Activated CD4-positive, alpha-beta T cell treated with anti-CD3 and anti-CD28 coated beads for 1 hour (primary cell): ENCODE measurements around the gene NFE2L2.
"Not testable (repeated sequence)": the region's sequence is repeated elsewhere in the genome, so short reads cannot be mapped to it uniquely, and the experiment has no call there.

Source experiments
- DNase-seq: peaks from one replicate; pipeline ENCODE4 v3.0.0-alpha.2; 2020

The NFE2L2 gene

DNA sequence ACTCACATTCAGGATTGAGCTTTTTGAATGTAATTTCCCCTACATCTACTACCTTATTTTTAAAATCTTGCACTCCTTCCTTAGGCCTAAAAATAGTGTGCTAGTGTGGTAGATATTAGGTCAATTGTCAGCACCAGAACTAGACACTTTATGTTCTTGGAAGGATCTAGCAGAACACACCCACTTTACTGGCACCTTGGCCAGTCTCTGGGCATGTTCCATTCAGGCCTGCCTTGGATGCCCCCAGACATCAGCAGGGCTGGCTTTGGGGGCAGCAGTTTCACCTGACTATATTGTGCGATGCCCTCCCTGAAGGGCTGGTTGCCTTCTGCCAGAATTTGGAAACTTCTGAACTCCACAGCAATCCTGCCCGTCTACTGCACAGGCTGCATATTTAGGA lies 15.3 kb upstream of the NFE2L2 start:
- DNase-seq, result no peak

- DNase-seq, result no peak
Measured at GRCh38 chr2:177275743-177276055, 11.2 kb upstream of the NFE2L2 start.

DNA sequence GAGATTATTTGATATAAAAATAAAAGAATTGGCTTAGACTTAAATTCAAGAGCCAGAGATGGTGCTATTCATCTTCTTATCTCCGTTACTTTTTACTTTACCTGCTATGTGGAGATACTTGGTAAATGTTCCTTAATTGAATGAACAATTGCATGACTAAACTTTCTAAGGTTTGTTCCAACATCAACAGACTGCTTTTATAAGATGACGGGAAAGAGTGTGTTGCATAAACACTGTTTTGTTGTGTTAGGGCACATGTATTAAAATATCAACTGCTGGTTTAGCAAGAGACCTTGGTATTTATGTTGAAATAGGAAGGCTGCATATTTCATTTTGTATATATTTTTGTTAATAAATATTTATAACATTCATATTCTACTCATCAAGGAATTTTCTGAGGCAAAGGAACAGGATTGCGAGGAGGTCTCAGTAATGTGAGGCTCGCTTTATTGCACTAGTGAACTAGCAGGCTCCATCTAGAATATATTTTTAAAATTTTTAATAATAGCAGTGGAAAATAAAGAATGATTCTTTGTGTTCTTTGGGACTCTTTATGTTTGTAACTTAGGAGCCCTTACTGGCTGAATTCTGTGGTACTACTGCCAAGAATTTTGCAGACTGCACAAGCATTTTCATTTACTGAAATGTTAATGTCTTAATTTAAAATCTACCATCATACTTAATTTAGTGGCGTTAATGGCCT lies 10.7 kb upstream of the NFE2L2 start:
- DNase-seq, result no peak

- no peak for DNase-seq
Measured at GRCh38 chr2:177273408-177273807, 8.9 kb upstream of the NFE2L2 start.

DNA sequence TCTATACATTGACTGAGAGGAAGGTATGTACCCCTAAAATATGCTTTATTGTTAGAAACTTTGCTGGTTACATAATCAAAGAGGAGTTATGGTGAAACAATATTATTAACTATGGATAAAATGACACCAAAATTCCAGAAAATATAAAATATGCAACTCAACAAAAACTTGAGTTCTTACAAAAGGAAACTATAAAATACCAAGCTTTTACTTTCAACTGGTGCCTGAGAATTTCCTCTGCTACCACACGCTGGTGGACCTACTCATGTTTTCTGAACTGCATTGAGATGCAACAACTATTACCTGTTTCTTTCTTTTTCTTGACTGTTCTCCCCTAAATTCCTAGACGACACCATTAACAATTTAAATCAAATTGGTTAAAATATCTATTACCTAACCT lies 8.2 kb upstream of the NFE2L2 start:
- no peak for DNase-seq

- no peak for DNase-seq
Measured at GRCh38 chr2:177271981-177272666, 7.6 kb upstream of the NFE2L2 start.

GRCh38 chr2:177270531-177270930 lies 6.0 kb upstream of the NFE2L2 start:
- no peak for DNase-seq

GRCh38 chr2:177268901-177269300 lies 4.4 kb upstream of the NFE2L2 start:
- DNase-seq, result no peak

GRCh38 chr2:177268187-177268871 lies 3.8 kb upstream of the NFE2L2 start:
- DNase-seq, result no peak

DNA sequence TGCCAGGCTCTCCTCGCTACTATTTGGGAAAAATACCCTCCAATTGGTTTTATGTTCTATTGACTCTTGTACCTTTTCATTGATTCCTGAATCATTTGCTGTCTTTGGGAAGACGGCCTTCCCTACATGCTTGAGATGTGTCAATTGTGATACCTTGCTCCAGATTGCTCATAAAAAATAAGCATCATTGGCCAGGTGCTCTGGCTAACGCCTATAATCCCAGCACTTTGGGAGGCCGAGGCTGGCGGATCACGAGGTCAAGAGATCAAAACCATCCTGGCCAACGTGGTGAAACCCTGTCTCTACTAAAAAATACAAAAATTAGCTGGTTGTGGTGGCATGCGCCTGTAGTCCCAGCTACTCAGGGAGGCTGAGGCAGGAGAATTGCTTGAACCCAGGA lies 2.4 kb upstream of the NFE2L2 start:
- not testable (repeated sequence) for DNase-seq

- DNase-seq, result no peak
Measured at GRCh38 chr2:177265824-177266817, 1.6 kb upstream of the NFE2L2 start.

GRCh38 chr2:177264209-177264692 lies 276 bp downstream of the NFE2L2 start:
- DNase-seq, result no peak

DNA sequence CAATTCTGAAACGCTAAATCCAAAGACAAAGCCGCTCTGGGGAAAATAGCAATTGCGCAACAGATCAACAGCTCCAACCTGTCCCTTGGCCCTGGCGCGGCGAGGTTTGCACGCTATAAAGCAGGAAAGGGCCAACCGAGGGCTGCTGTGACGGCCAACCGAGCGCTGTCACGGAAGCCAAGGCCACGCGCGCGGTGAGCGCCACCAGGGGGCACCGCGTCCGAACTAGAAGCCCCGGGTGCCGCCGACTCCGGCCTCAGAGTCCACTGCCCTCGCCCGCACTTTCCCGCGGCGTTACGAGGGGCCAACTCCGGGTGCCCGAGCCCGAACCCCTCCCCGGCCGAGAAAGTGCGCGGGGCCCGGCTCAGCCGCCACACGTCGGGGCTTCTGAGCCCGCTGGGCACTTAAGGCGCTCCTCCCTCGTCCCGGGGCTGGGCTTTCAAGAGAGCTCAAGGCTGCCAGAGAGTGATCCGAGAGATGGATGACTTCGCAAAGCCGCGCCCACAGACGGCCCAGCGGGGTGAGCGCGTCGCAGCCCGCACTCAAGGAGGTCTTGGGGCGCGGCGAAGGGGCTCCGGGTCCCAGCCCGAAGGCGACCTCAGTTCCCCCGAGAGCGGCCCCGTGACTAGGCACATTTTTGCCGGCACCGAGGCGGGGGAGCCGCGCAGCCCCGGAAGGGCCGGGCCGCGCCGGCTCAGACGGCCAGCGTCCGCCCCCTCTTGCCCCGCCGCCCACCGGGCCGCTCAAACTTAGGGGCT lies 897 bp downstream of the NFE2L2 start:
- peak; percentile 87 for DNase-seq

DNA sequence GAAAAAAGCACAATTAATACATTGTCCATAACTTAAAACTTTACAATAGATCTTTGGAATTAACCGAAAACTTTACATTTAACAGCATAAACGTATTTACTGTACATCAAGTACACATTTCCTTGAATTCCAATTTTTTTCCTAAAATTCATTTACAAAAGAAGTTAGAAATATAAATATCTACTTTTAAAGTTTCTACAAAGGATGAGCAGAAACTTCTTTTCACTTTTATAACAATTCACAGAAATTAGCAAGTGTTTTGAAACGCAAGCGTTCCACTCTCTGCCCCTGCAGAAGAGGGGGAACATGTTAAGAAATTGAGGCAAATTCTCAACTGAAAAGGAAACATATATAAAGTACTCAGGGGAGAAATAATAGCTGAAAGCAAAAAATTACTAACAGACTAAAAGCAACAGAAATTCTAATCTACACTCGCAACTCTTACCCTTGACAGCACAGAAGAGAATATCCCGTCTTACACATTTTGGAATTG lies 1.5 kb downstream of the NFE2L2 start:
- no peak for DNase-seq

- DNase-seq, result no peak
Measured at GRCh38 chr2:177262092-177262491, 2.4 kb downstream of the NFE2L2 start.

GRCh38 chr2:177261116-177262060 lies 3.1 kb downstream of the NFE2L2 start:
- no peak for DNase-seq

- no peak for DNase-seq
Measured at GRCh38 chr2:177260379-177260778, 4.1 kb downstream of the NFE2L2 start.

GRCh38 chr2:177258059-177258458 lies 6.5 kb downstream of the NFE2L2 start:
- DNase-seq, result no peak

GRCh38 chr2:177257471-177257870 lies 7.1 kb downstream of the NFE2L2 start:
- DNase-seq, result no peak

- DNase-seq, result no peak
Measured at GRCh38 chr2:177256695-177257094, 7.8 kb downstream of the NFE2L2 start.

DNA sequence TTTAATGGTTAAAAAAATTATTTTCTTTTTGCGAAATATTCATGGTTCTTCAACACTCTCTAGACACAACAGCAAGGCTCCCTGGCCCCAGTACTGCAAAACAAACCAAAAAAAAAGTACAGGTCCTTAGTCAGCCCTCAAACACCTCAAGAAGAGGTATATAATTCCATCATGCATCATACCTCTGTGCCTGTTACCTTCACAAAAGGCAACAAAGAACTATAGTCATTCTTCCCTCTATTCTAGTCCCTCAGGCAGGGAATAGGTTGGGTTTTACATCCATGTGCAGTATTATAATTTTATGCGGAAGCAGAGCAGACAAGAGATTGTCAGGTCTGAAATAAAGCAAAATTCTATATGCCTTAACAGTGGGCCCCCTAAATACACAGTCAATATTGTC lies 8.5 kb downstream of the NFE2L2 start:
- no peak for DNase-seq
